H1 (cell line): ENCODE results near the gene SLC25A30. TPM values are rescaled to one million over a fixed set of nuclear protein-coding genes. Genes with fewer than 3 reads are reported as not detected.

Experiments
- BRCA1 ChIP-seq: IDR thresholded peaks from 2 replicates; pipeline ENCODE4 v1.6.1; 2012; ENCODE audit warnings: low read depth, low read length, improper control_type of control experiment
- CHD7 ChIP-seq: fragments of 300-600 bp; sonication (generic); IDR thresholded peaks from 2 replicates; pipeline ENCODE4 v1.7.1; 2012; ENCODE audit warnings: low read length, moderate library complexity, mild to moderate bottlenecking, inconsistent platforms; ENCODE audit not compliant: insufficient replicate concordance
- E2F6 ChIP-seq: IDR thresholded peaks from 2 replicates; pipeline ENCODE4 v1.6.1; 2012; ENCODE audit warnings: inconsistent platforms
- EP300 ChIP-seq, 2 experiments: IDR thresholded peaks; 1 replicate in 1 of 2; 2 replicates in 1 of 2; pipeline ENCODE4 v1.6.1; 2011 to 2012; ENCODE audit warnings: low read depth in 2 of 2, low read length in 2 of 2, mild to moderate bottlenecking in 2 of 2, borderline replicate concordance in 1 of 2, inconsistent platforms in 1 of 2, moderate library complexity in 1 of 2
- HDAC6 ChIP-seq: IDR thresholded peaks from one replicate; pipeline ENCODE4 v1.7.1; 2012; ENCODE audit warnings: low read depth, mild to moderate bottlenecking, inconsistent platforms, low read length, moderate library complexity
- KDM1A ChIP-seq: fragments of 200-600, 300-600 bp; sonication (generic); IDR thresholded peaks from 2 replicates; pipeline ENCODE4 v1.7.1; 2016; ENCODE audit warnings: mild to moderate bottlenecking, low read length, borderline replicate concordance
- RNF2 ChIP-seq: fragments of 200-900, 300-1000 bp; sonication (generic); IDR thresholded peaks from 2 replicates; pipeline ENCODE4 v1.7.1; 2016; ENCODE audit warnings: borderline replicate concordance, low read depth, mild to moderate bottlenecking, antibody characterized with exemption, low read length; ENCODE audit not compliant: poor library complexity, severe bottlenecking; ENCODE audit errors: missing control alignments
- SIX5 ChIP-seq: IDR thresholded peaks from 2 replicates; pipeline ENCODE4 v1.6.1; 2011; ENCODE audit warnings: mild to moderate bottlenecking, low read depth, low read length
- SRF ChIP-seq: IDR thresholded peaks from 2 replicates; pipeline ENCODE4 v1.6.1; 2011; ENCODE audit warnings: mild to moderate bottlenecking, low read depth, low read length, moderate library complexity
- polyA plus RNA-seq, 7 experiments: library from polyadenylated mRNA; depleted of rRNA in 3 of 7; stranded (reverse) in 5 of 7; unstranded in 2 of 7; fragments of >200 nt in 5 of 7; fragments of 200-250 nt in 2 of 7; gene quantifications; 1 replicate in 5 of 7; 2 replicates in 1 of 7; 4 replicates in 1 of 7; pipeline versions ENCODE4 v1.2.1 to v1.2.3, GENCODE V29; 2011 to 2013; ENCODE audit warnings: missing spikeins in 2 of 7, mixed read lengths in 2 of 7
- total RNA-seq: library from RNA; stranded (reverse); fragmentation: NEBNext Ultra II Directional; extraction: Animal tissue kit (Norgen Biotek cat#: 25700); gene quantifications from 2 replicates; pipeline ENCODE4 v1.2.1, GENCODE V29; 2021

Gene SLC25A30
- total and polyA plus RNA-seq, 2 of the 8 experiments (the other 6 are each of a cell fraction or from before 2014, with no cell fraction given) = 2.1 to 8.7 TPM

- TF ChIP-seq CHD7 = no peak
- TF ChIP-seq E2F6 = no peak
- no peak for TF ChIP-seq SIX5
- TF ChIP-seq EP300 (IDR thresholded peaks at IDR 0.05; ENCODE audit: borderline replicate concordance in 1 of 2, low read depth in 2 of 2, low read length in 2 of 2) = no peak
- TF ChIP-seq BRCA1 = no peak
- TF ChIP-seq KDM1A = no peak
- TF ChIP-seq SRF = no peak
- no peak for TF ChIP-seq RNF2
- TF ChIP-seq HDAC6 = no peak
Measured at GRCh38 chr13:45401314-45401713, 16.9 kb downstream of the SLC25A30 start (continued).
